IMR-90 (cell line): ENCODE data around the gene INPP4A. TPM values are rescaled to one million over a fixed set of nuclear protein-coding genes. Genes with fewer than 3 reads are reported as not detected.

Experiments used
- ATAC-seq: fragments of 200-7000 bp; cut with Tn5 transposase; 2 replicates; pipeline ENCODE4 v1.9.1; 2020; ENCODE audit warnings: low read depth, mild to moderate bottlenecking, moderate library complexity
- BruUV-seq: library from RNA; stranded (reverse); fragments of 400-500 nt; replicated peaks from 2 replicates; lab custom pipeline; 2021; lab: Mats Ljungman, UMichigan
- CTCF ChIA-PET: fragments of 300-600 bp; formaldehyde crosslinking; extraction: SDS; loops from one replicate; lab custom pipeline; 2021; ENCODE audit warnings: antibody characterized with exemption; lab: Yijun Ruan, JAX
- POLR2A ChIA-PET: fragments of 300-600 bp; sonication (Branson Sonifier 250); formaldehyde crosslinking; loops from one replicate; lab custom pipeline; 2022; ENCODE audit warnings: antibody characterized with exemption; ENCODE audit not compliant: unreplicated experiment; lab: Charles Lee
- DNase-seq: peaks from one replicate; pipeline ENCODE4 v3.0.0; 2013
- H2AFZ ChIP-seq: replicated peaks from 2 replicates; pipeline ENCODE3; 2013; ENCODE audit warnings: low read length, mild to moderate bottlenecking; ENCODE audit not compliant: poor library complexity
- H2AK5ac ChIP-seq: 2 replicates; pipeline ENCODE4 v1.6.1; 2013; ENCODE audit warnings: low read depth, low read length, inconsistent platforms
- H2AK9ac ChIP-seq: replicated peaks from 2 replicates; pipeline ENCODE3; 2013; ENCODE audit warnings: mild to moderate bottlenecking, low read depth, low read length, moderate library complexity; ENCODE audit not compliant: poor library complexity
- H2BK120ac ChIP-seq: 2 replicates; pipeline ENCODE4 v1.6.1; 2013; ENCODE audit warnings: low read depth, low read length, inconsistent platforms
- H2BK15ac ChIP-seq: 3 replicates; pipeline ENCODE4 v1.6.1; 2013; ENCODE audit warnings: low read depth, low read length, inconsistent platforms
- H2BK20ac ChIP-seq: 2 replicates; pipeline ENCODE4 v1.6.1; 2013; ENCODE audit warnings: low read depth, mild to moderate bottlenecking, inconsistent platforms, low read length, moderate library complexity
- H2BK5ac ChIP-seq: 2 replicates; pipeline ENCODE4 v1.6.1; 2013; ENCODE audit warnings: mild to moderate bottlenecking, low read depth, low read length, inconsistent platforms; ENCODE audit not compliant: poor library complexity, severe bottlenecking
- H3K14ac ChIP-seq: replicated peaks from 2 replicates; pipeline ENCODE4 v1.6.1; 2013; ENCODE audit warnings: low read depth, low read length, inconsistent platforms
- H3K18ac ChIP-seq: 2 replicates; pipeline ENCODE4 v1.6.1; 2013; ENCODE audit warnings: low read depth, low read length, control low read depth
- H3K23ac ChIP-seq: 2 replicates; pipeline ENCODE4 v1.6.1; 2013; ENCODE audit warnings: low read depth, low read length, inconsistent platforms
- H3K27ac ChIP-seq: 2 replicates; pipeline ENCODE4 v1.5.1; 2013; ENCODE audit warnings: mild to moderate bottlenecking, control low read depth, low read length; ENCODE audit not compliant: insufficient read depth
- H3K27me3 ChIP-seq: 2 replicates; pipeline ENCODE4 v1.6.1; 2013; ENCODE audit warnings: low read length; ENCODE audit not compliant: control insufficient read depth, insufficient read depth
- H3K36me3 ChIP-seq: 2 replicates; pipeline ENCODE4 v1.6.1; 2013; ENCODE audit warnings: low read length, mixed read lengths; ENCODE audit not compliant: control insufficient read depth, insufficient read depth
- H3K4ac ChIP-seq: 2 replicates; pipeline ENCODE4 v1.6.1; 2013; ENCODE audit warnings: low read depth, low read length, inconsistent platforms
- H3K4me1 ChIP-seq: 2 replicates; pipeline ENCODE4 v1.6.1; 2013; ENCODE audit warnings: low read length, mixed read lengths; ENCODE audit not compliant: control insufficient read depth, insufficient read depth
- H3K4me2 ChIP-seq: 2 replicates; pipeline ENCODE4 v1.6.1; 2013; ENCODE audit warnings: low read depth, mild to moderate bottlenecking, control low read depth, low read length, moderate library complexity
- H3K4me3 ChIP-seq: 2 replicates; pipeline ENCODE4 v1.5.1; 2013; ENCODE audit warnings: low read depth, mild to moderate bottlenecking, control low read depth, low read length, moderate library complexity; ENCODE audit not compliant: insufficient read depth
- H3K56ac ChIP-seq: 2 replicates; pipeline ENCODE4 v1.6.1; 2013; ENCODE audit warnings: low read length, inconsistent platforms; ENCODE audit not compliant: insufficient read depth; ENCODE audit errors: extremely low read depth
- H3K79me1 ChIP-seq, 2 experiments: 2 replicates each; pipeline ENCODE4 v1.6.1; 2013; ENCODE audit warnings: low read length in 2 of 2, inconsistent platforms in 1 of 2, low read depth in 1 of 2
- H3K9ac ChIP-seq: 2 replicates; pipeline ENCODE4 v1.6.1; 2013; ENCODE audit warnings: low read depth, low read length, control low read depth
- H3K9me1 ChIP-seq: 2 replicates; pipeline ENCODE4 v1.6.1; 2013; ENCODE audit warnings: low read length, inconsistent platforms; ENCODE audit not compliant: insufficient read depth
- H3K9me3 ChIP-seq: 2 replicates; pipeline ENCODE4 v1.6.1; 2013; ENCODE audit warnings: low read length; ENCODE audit not compliant: control insufficient read depth, insufficient read depth
- H4K20me1 ChIP-seq: 2 replicates; pipeline ENCODE4 v1.6.1; 2013; ENCODE audit warnings: low read length, inconsistent platforms; ENCODE audit not compliant: insufficient read depth
- H4K5ac ChIP-seq: 2 replicates; pipeline ENCODE4 v1.6.1; 2013; ENCODE audit warnings: mild to moderate bottlenecking, low read depth, low read length, control low read depth
- H4K8ac ChIP-seq, 2 experiments: 2 replicates each; pipeline ENCODE4 v1.6.1; 2013; ENCODE audit warnings: low read depth in 2 of 2, low read length in 2 of 2, control low read depth in 1 of 2, inconsistent platforms in 1 of 2
- H4K91ac ChIP-seq: 2 replicates; pipeline ENCODE4 v1.6.1; 2013; ENCODE audit warnings: low read depth, low read length, inconsistent platforms; ENCODE audit not compliant: insufficient read depth
- BHLHE40 ChIP-seq: fragments of 150-350 bp; IDR thresholded peaks from 2 replicates; pipeline ENCODE4 v1.6.1; 2016; ENCODE audit warnings: mild to moderate bottlenecking, low read depth, low read length
- CEBPB ChIP-seq: IDR thresholded peaks from 2 replicates; pipeline ENCODE4 v1.6.1; 2012; ENCODE audit warnings: low read depth, low read length, improper control_type of control experiment
- CHD1 ChIP-seq: IDR thresholded peaks from 2 replicates; pipeline ENCODE4 v1.6.1; 2012; ENCODE audit warnings: low read depth, low read length, improper control_type of control experiment
- FOS ChIP-seq: fragments of 150-350 bp; IDR thresholded peaks from 2 replicates; pipeline ENCODE4 v1.6.1; 2016; ENCODE audit warnings: low read depth, low read length
- MAFK ChIP-seq: IDR thresholded peaks from 2 replicates; pipeline ENCODE4 v1.6.1; 2012; ENCODE audit warnings: low read depth, low read length, improper control_type of control experiment
- MAZ ChIP-seq: IDR thresholded peaks from 2 replicates; pipeline ENCODE4 v1.6.1; 2012; ENCODE audit warnings: low read depth, mild to moderate bottlenecking, low read length, improper control_type of control experiment, moderate library complexity, borderline replicate concordance
- MXI1 ChIP-seq: IDR thresholded peaks from 2 replicates; pipeline ENCODE4 v1.6.1; 2012; ENCODE audit warnings: low read depth, mild to moderate bottlenecking, low read length, moderate library complexity, borderline replicate concordance
- NFE2L2 ChIP-seq: fragments of 150-350 bp; IDR thresholded peaks from 2 replicates; pipeline ENCODE4 v1.6.1; 2016; ENCODE audit warnings: low read depth, mild to moderate bottlenecking, low read length
- POLR2A ChIP-seq: IDR thresholded peaks from 2 replicates; pipeline ENCODE4 v1.6.1; 2012; ENCODE audit warnings: mild to moderate bottlenecking, low read depth, low read length
- RAD21 ChIP-seq: IDR thresholded peaks from 2 replicates; pipeline ENCODE4 v1.6.1; 2012; ENCODE audit warnings: low read length, improper control_type of control experiment
- RCOR1 ChIP-seq: IDR thresholded peaks from 2 replicates; pipeline ENCODE4 v1.6.1; 2012; ENCODE audit warnings: mild to moderate bottlenecking, low read length, improper control_type of control experiment; ENCODE audit not compliant: insufficient replicate concordance
- RFX5 ChIP-seq: IDR thresholded peaks from 2 replicates; pipeline ENCODE4 v1.8.0; 2012; ENCODE audit warnings: low read depth, mild to moderate bottlenecking, low read length, moderate library complexity
- SMC3 ChIP-seq: fragments of 150-350 bp; IDR thresholded peaks from 2 replicates; pipeline ENCODE4 v1.6.1; 2016; ENCODE audit warnings: low read depth, mild to moderate bottlenecking, antibody characterized with exemption, low read length, moderate library complexity
- WGBS, 2 experiments: methylation state at CpG; one replicate each; pipeline versions ENCODE4 v1.1.5 to v1.1.7; 2013; ENCODE audit warnings: missing lambda C conversion rate in 2 of 2; ENCODE audit not compliant: insufficient read length in 1 of 2; ENCODE audit errors: extremely low coverage in 2 of 2; 5-methylcytosine and 5-hydroxymethylcytosine counted together
- dilution Hi-C: fragments of 300-500 bp; cut with HindIII; formaldehyde crosslinking; loops from one replicate; pipeline ENCODE4 v1.14.3; 2018; ENCODE audit warnings: low sequenced_read_pairs; ENCODE audit not compliant: unreplicated experiment
- in situ Hi-C: fragments of 300-500 bp; cut with MboI; formaldehyde crosslinking; loops from 3 replicates; pipeline ENCODE4 v1.14.3; 2019; ENCODE audit warnings: low sequenced_read_pairs, inconsistent platforms, mixed read lengths
- intact Hi-C: fragments of 100-400 bp; cut with micrococcal nuclease; formaldehyde crosslinking; loops from 2 replicates; pipeline ENCODE4 v1.10.0; 2022
- polyA plus RNA-seq, 3 experiments: library from polyadenylated mRNA; depleted of rRNA; stranded (reverse); fragments of >200 nt; gene quantifications; 2 replicates each; pipeline ENCODE4 v1.2.3, GENCODE V29; 2012; ENCODE audit warnings: low replicate concordance in 1 of 3
- total RNA-seq: library from RNA; depleted of rRNA; stranded (reverse); fragments of >200 nt; gene quantifications from 2 replicates; pipeline ENCODE4 v1.2.3, GENCODE V29; 2012
- TF ChIP-seq, protein P1 (sequence below): fragments of 150-350 bp; IDR thresholded peaks from 2 replicates; pipeline ENCODE4 v1.6.1; 2016; ENCODE audit warnings: low read depth, mild to moderate bottlenecking, low read length, moderate library complexity, borderline replicate concordance
- TF ChIP-seq, protein P2 (sequence below): fragments of 150-350 bp; IDR thresholded peaks from 2 replicates; pipeline ENCODE4 v1.6.1; 2017; ENCODE audit warnings: mild to moderate bottlenecking, antibody characterized with exemption, low read length, low read depth
- TF ChIP-seq, protein P3 (sequence below): conservative IDR thresholded peaks from 2 replicates; pipeline ENCODE4 v1.5.1; 2012; ENCODE audit warnings: mild to moderate bottlenecking, low read depth, low read length, improper control_type of control experiment

INPP4A gene
- total and polyA plus RNA-seq, 2 of the 4 experiments (the other 2 are of a cell fraction): 14.5 to 27.1 TPM

DNA sequence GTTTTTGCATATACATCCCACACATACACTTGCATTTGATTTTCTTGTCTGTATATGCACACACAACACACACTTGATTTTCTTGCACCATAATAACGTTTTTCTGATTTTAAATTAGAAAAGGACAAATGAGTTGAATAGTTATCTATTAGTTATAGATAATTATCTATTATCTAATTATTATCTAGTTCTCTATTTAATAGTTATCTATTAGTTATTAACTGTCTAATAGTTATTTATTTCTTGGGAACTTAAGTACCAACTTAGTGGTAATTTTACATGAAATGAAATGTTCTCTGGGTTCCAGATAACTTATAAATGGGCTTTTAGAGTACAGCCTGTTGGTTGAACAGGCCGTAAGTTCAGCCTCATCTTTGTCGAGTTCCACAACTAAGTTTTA lies 23.0 kb downstream of the INPP4A start:
- H2BK20ac ChIP-seq: no peak overlapping the region
- H3K9me3 ChIP-seq: no peaks in the 10 kb centered on the region
- in situ Hi-C loops (no loop called here), intact Hi-C loops (no loop called here), dilution Hi-C loops (no loop called here)
- H4K8ac ChIP-seq: no peak overlapping the region
- H2AFZ ChIP-seq: no peak overlapping the region
- H2AK5ac ChIP-seq: no peak overlapping the region
- H4K91ac ChIP-seq: no peak overlapping the region
- no peak overlapping the region for H3K4me3 ChIP-seq
- TF ChIP-seq MXI1: no peak
- TF ChIP-seq RCOR1: no peak
- TF ChIP-seq, protein P1, sequence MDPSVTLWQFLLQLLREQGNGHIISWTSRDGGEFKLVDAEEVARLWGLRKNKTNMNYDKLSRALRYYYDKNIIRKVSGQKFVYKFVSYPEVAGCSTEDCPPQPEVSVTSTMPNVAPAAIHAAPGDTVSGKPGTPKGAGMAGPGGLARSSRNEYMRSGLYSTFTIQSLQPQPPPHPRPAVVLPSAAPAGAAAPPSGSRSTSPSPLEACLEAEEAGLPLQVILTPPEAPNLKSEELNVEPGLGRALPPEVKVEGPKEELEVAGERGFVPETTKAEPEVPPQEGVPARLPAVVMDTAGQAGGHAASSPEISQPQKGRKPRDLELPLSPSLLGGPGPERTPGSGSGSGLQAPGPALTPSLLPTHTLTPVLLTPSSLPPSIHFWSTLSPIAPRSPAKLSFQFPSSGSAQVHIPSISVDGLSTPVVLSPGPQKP: no peak
- TF ChIP-seq SMC3: no peak
- TF ChIP-seq BHLHE40: no peak
- TF ChIP-seq RFX5: no peak
- TF ChIP-seq NFE2L2: no peak
- TF ChIP-seq FOS: no peak
- TF ChIP-seq MAZ: no peak
- TF ChIP-seq, protein P2, sequence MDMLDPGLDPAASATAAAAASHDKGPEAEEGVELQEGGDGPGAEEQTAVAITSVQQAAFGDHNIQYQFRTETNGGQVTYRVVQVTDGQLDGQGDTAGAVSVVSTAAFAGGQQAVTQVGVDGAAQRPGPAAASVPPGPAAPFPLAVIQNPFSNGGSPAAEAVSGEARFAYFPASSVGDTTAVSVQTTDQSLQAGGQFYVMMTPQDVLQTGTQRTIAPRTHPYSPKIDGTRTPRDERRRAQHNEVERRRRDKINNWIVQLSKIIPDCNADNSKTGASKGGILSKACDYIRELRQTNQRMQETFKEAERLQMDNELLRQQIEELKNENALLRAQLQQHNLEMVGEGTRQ: no peak
- TF ChIP-seq, protein P3, sequence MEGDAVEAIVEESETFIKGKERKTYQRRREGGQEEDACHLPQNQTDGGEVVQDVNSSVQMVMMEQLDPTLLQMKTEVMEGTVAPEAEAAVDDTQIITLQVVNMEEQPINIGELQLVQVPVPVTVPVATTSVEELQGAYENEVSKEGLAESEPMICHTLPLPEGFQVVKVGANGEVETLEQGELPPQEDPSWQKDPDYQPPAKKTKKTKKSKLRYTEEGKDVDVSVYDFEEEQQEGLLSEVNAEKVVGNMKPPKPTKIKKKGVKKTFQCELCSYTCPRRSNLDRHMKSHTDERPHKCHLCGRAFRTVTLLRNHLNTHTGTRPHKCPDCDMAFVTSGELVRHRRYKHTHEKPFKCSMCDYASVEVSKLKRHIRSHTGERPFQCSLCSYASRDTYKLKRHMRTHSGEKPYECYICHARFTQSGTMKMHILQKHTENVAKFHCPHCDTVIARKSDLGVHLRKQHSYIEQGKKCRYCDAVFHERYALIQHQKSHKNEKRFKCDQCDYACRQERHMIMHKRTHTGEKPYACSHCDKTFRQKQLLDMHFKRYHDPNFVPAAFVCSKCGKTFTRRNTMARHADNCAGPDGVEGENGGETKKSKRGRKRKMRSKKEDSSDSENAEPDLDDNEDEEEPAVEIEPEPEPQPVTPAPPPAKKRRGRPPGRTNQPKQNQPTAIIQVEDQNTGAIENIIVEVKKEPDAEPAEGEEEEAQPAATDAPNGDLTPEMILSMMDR: no peak
- no peak for TF ChIP-seq POLR2A
- TF ChIP-seq CHD1: no peak
- no peak for TF ChIP-seq CEBPB
- no peak for TF ChIP-seq RAD21
- no peak for TF ChIP-seq MAFK
- H3K4me2 ChIP-seq: no peak overlapping the region
- no CpG with 5 or more reads among the region's 3 CpGs for WGBS, 2 experiments
- no peak overlapping the region for H2BK120ac ChIP-seq
- H3K14ac ChIP-seq: no peak overlapping the region
- no peaks in the 10 kb centered on the region for H3K36me3 ChIP-seq
- H4K5ac ChIP-seq: no peak overlapping the region
- H3K79me1 ChIP-seq: peaks cover 19 to 86% of the 10 kb centered on the region in 2 experiments
- peaks cover 24% of the 10 kb centered on the region for H3K9me1 ChIP-seq
- no peak overlapping the region for H3K9ac ChIP-seq
- H3K56ac ChIP-seq: no peak overlapping the region
- DNase-seq (no peak), ATAC-seq (no peak)
- H3K4ac ChIP-seq: no peak overlapping the region
- H3K27me3 ChIP-seq: no peaks in the 10 kb centered on the region
- no peak overlapping the region for H2AK9ac ChIP-seq
- peaks cover 46% of the 10 kb centered on the region for H4K20me1 ChIP-seq
- POLR2A ChIA-PET: no interaction called here
- BruUV-seq: no TSS peak
- no peak overlapping the region for H3K23ac ChIP-seq
- H2BK5ac ChIP-seq: no peak overlapping the region
- H2BK15ac ChIP-seq: no peak overlapping the region
- peaks cover 4% of the 10 kb centered on the region; the same call in 1 of the 2 replicates for H3K4me1 ChIP-seq
- H3K18ac ChIP-seq: no peak overlapping the region
- CTCF ChIA-PET: no interaction called here
- H3K27ac ChIP-seq: no peak overlapping the region
